PC-9 (cell line): ENCODE data around the gene PPRC1. TPM values are rescaled to one million over a fixed set of nuclear protein-coding genes. Genes with fewer than 3 reads are reported as not detected.

Experiments
- BruUV-seq: library from RNA; stranded (reverse); fragments of 400-500 nt; replicated peaks from 2 replicates; lab custom pipeline; 2021; lab: Mats Ljungman, UMichigan
- CTCF ChIA-PET: fragments of 300-600 bp; sonication (Branson Sonifier 250); formaldehyde crosslinking; loops from one replicate; lab custom pipeline; 2022; ENCODE audit warnings: antibody characterized with exemption; lab: Charles Lee
- POLR2A ChIA-PET: fragments of 300-600 bp; sonication (Branson Sonifier 250); formaldehyde crosslinking; loops from one replicate; lab custom pipeline; 2022; ENCODE audit warnings: antibody characterized with exemption; ENCODE audit not compliant: unreplicated experiment; lab: Charles Lee
- DNase-seq, 2 experiments: peaks; one replicate each; pipeline versions ENCODE4 v3.0.0 to v3.0.0-alpha.2; 2015 to 2022; ENCODE audit warnings: mixed read lengths in 1 of 2
- H2AFZ ChIP-seq: fragments of 200-600 bp; sonication (generic); 2 replicates; pipeline ENCODE4 v1.8.1; 2017; ENCODE audit warnings: antibody characterized with exemption
- H3F3A ChIP-seq: fragments of 200-600 bp; sonication (generic); 2 replicates; pipeline ENCODE4 v1.8.1; 2017; ENCODE audit warnings: antibody characterized with exemption, mild to moderate bottlenecking, low read depth; ENCODE audit not compliant: insufficient read depth
- H3K27ac ChIP-seq: fragments of 200-600 bp; sonication (generic); 2 replicates; pipeline ENCODE4 v1.6.1; 2016; ENCODE audit warnings: mixed run types
- H3K27me3 ChIP-seq: fragments of 200-600 bp; sonication (generic); 2 replicates; pipeline ENCODE4 v1.6.1; 2016; ENCODE audit warnings: low read depth, mixed run types; ENCODE audit not compliant: insufficient read depth
- H3K36me3 ChIP-seq: fragments of 200-600 bp; sonication (generic); 2 replicates; pipeline ENCODE4 v1.6.1; 2016; ENCODE audit warnings: low read depth, mixed run types
- H3K4me1 ChIP-seq: fragments of 200-600 bp; sonication (generic); replicated peaks from 2 replicates; pipeline ENCODE4 v1.6.1; 2016; ENCODE audit warnings: mixed run types; ENCODE audit not compliant: insufficient read depth
- H3K4me2 ChIP-seq: fragments of 200-600 bp; sonication (generic); 2 replicates; pipeline ENCODE4 v1.6.1; 2017; ENCODE audit warnings: mixed run types
- H3K4me3 ChIP-seq: fragments of 200-600 bp; sonication (generic); 2 replicates; pipeline ENCODE4 v1.6.1; 2016; ENCODE audit warnings: mixed run types
- H3K79me2 ChIP-seq: fragments of 200-600 bp; sonication (generic); 2 replicates; pipeline ENCODE4 v1.6.1; 2017; ENCODE audit warnings: low read depth, mixed run types
- H3K9me2 ChIP-seq: fragments of 200-600 bp; sonication (generic); 2 replicates; pipeline ENCODE4 v1.8.1; 2017; ENCODE audit warnings: mild to moderate bottlenecking; ENCODE audit not compliant: insufficient read depth
- H3K9me3 ChIP-seq: fragments of 200-600 bp; sonication (generic); 2 replicates; pipeline ENCODE4 v1.8.1; 2016; ENCODE audit warnings: low read depth; ENCODE audit not compliant: insufficient read depth
- H4K20me1 ChIP-seq: fragments of 200-600 bp; sonication (generic); 2 replicates; pipeline ENCODE4 v1.8.1; 2017; ENCODE audit not compliant: insufficient read depth
- CTCF ChIP-seq: fragments of 200-600 bp; sonication (generic); conservative IDR thresholded peaks from 2 replicates; pipeline ENCODE4 v1.6.1; 2017; ENCODE audit warnings: mixed run types, antibody characterized with exemption, mild to moderate bottlenecking, moderate library complexity
- EZH2 ChIP-seq: fragments of 200-600 bp; sonication (generic); IDR thresholded peaks from 2 replicates; pipeline ENCODE4 v1.8.0; 2017; ENCODE audit warnings: antibody characterized with exemption, low read depth
- intact Hi-C: fragments of 100-400 bp; cut with micrococcal nuclease; formaldehyde crosslinking; loops from one replicate; pipeline ENCODE4 v1.10.0; 2022; ENCODE audit not compliant: unreplicated experiment
- total RNA-seq: library from RNA; stranded (reverse); gene quantifications from 2 replicates; pipeline ENCODE4 v1.2.3, GENCODE V29; 2021

The PPRC1 gene
- total RNA-seq, 1 experiment from 2014 or later, result 22.9 TPM

- peaks cover 9% of the 10 kb centered on the region for H3K4me1 ChIP-seq
- no peak overlapping the region for H3K4me3 ChIP-seq
- no peak for TF ChIP-seq EZH2
- TF ChIP-seq CTCF, result no peak
- POLR2A ChIA-PET, result no interaction called here
- no TSS peak for BruUV-seq
- no peaks in the 10 kb centered on the region for H4K20me1 ChIP-seq
- no peak overlapping the region for H3K27ac ChIP-seq
- CTCF ChIA-PET, result no interaction called here
- intact Hi-C loops, result no loop called here
- no peaks in the 10 kb centered on the region for H3K9me3 ChIP-seq
- H2AFZ ChIP-seq, result no peak overlapping the region
- H3K4me2 ChIP-seq, result no peak overlapping the region
- no peaks in the 10 kb centered on the region for H3K9me2 ChIP-seq
- H3K27me3 ChIP-seq, result no peaks in the 10 kb centered on the region
- H3K36me3 ChIP-seq, result no peaks in the 10 kb centered on the region
- no peaks in the 10 kb centered on the region for H3K79me2 ChIP-seq
- DNase-seq, result no peak
- peaks cover 18% of the 10 kb centered on the region; the same call in 1 of the 2 replicates for H3F3A ChIP-seq
Measured at GRCh38 chr10:102195296-102195870, 62.5 kb downstream of the PPRC1 start.

GRCh38 chr10:102196893-102197292 is 64.1 kb downstream of the PPRC1 start:
- TF ChIP-seq CTCF (no peak), EZH2 (no peak)
- H3K4me2 ChIP-seq, result no peak overlapping the region
- ChIA-PET POLR2A (no interaction called here), CTCF (interaction anchor here (0.6 kb wide), 1 partner anchor 28 kb away, joined by 4 read pairs; no protein-coding TSS in a partner anchor)
- intact Hi-C loops, result no loop called here
- no peaks in the 10 kb centered on the region for H4K20me1 ChIP-seq
- H3K27ac ChIP-seq, result no peak overlapping the region
- H3K9me2 ChIP-seq, result no peaks in the 10 kb centered on the region
- no peak overlapping the region for H3K4me3 ChIP-seq
- no peaks in the 10 kb centered on the region for H3K79me2 ChIP-seq
- no TSS peak for BruUV-seq
- H3F3A ChIP-seq, result peaks cover 18% of the 10 kb centered on the region; the same call in 1 of the 2 replicates
- DNase-seq, result no peak
- H3K9me3 ChIP-seq, result no peaks in the 10 kb centered on the region
- H3K4me1 ChIP-seq, result peaks cover 9% of the 10 kb centered on the region
- H2AFZ ChIP-seq, result no peak overlapping the region
- no peaks in the 10 kb centered on the region for H3K27me3 ChIP-seq
- H3K36me3 ChIP-seq, result no peaks in the 10 kb centered on the region

DNA sequence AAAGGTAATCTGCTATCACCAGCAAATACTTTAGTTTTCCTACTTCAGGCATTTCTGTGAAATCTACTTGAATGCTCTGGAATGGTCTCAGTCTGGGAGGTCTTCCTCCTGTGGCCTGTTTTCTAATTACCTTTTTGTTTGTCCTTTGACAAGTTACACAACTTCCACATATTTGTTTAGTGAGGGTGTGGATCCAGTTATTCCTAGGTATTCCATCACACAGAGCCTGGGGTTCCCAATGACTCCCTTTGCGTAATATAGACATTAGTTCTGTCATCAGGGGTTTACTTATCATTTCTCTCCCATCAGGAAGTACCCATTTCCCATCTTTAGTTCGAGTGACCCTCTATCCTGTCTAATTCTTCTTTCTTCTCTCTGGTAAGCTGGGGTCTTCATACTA is 65.2 kb downstream of the PPRC1 start:
- peaks cover 18% of the 10 kb centered on the region; the same call in 1 of the 2 replicates for H3F3A ChIP-seq
- H3K4me2 ChIP-seq, result no peak overlapping the region
- TF ChIP-seq EZH2 (no peak), CTCF (no peak)
- no peaks in the 10 kb centered on the region for H3K79me2 ChIP-seq
- BruUV-seq, result no TSS peak
- H3K27ac ChIP-seq, result no peak overlapping the region
- H3K36me3 ChIP-seq, result no peaks in the 10 kb centered on the region
- peaks cover 9% of the 10 kb centered on the region for H3K4me1 ChIP-seq
- H3K9me3 ChIP-seq, result no peaks in the 10 kb centered on the region
- no peak overlapping the region for H3K4me3 ChIP-seq
- no peak for DNase-seq
- ChIA-PET CTCF (no interaction called here), POLR2A (no interaction called here)
- no peaks in the 10 kb centered on the region for H3K9me2 ChIP-seq
- intact Hi-C loops, result no loop called here
- no peak overlapping the region for H2AFZ ChIP-seq
- H4K20me1 ChIP-seq, result no peaks in the 10 kb centered on the region
- no peaks in the 10 kb centered on the region for H3K27me3 ChIP-seq

Other genes starting within 250 kb of the PPRC1 start
- gene ARMH3, start 76.9 kb upstream of the PPRC1 start, total RNA-seq, result 12.0 and 12.8 TPM in 2 replicates
- gene HPS6, start 67.7 kb upstream of the PPRC1 start, total RNA-seq, result 12.5 and 16.9 TPM in 2 replicates
- 31.2 and 38.5 TPM in 2 replicates for gene LDB1, start 12.7 kb upstream of the PPRC1 start, total RNA-seq
- 58.3 and 59.5 TPM in 2 replicates for gene NOLC1, start 19.3 kb downstream of the PPRC1 start, total RNA-seq
- gene ELOVL3, start 93.3 kb downstream of the PPRC1 start, total RNA-seq, result 0.61 and 0.88 TPM in 2 replicates
- gene PITX3, start 108.5 kb downstream of the PPRC1 start, total RNA-seq, result not detected in 2 replicates
- 18.6 and 28.3 TPM in 2 replicates for gene GBF1, start 112.5 kb downstream of the PPRC1 start, total RNA-seq